Right lobe of liver (tissue), 6 donors: Measurements from ENCODE around the gene MEAK7. TPM values are rescaled to one million over a fixed set of nuclear protein-coding genes. Genes with fewer than 3 reads are reported as not detected.
A peak's percentile ranks its signal among the peaks of the same experiment; 100 is the strongest.
"Not testable (repeated sequence)": the region's sequence is repeated elsewhere in the genome, so short reads cannot be mapped to it uniquely, and the experiment has no call there.

Source experiments
- ATAC-seq, 4 donors: fragments of 200-7000 bp; cut with Tn5 transposase; one replicate each; pipeline ENCODE4 v1.9.1; 2020; ENCODE audit warnings: mild to moderate bottlenecking in 4 of 4, moderate library complexity in 4 of 4
- DNase-seq, 3 donors: peaks; one replicate each; pipeline ENCODE4 v3.0.0-alpha.2; 2020
- H3K27ac ChIP-seq, 3 donors: fragments of 200-600 bp; one replicate each; pipeline ENCODE4 v1.8.0; 2022
- H3K27me3 ChIP-seq, 2 donors: fragments of 200-600 bp; one replicate each; pipeline ENCODE4 v1.8.0; 2022
- H3K36me3 ChIP-seq, 4 donors: fragments of 200-600 bp; sonication (generic) in 1 of 4; one replicate each; pipeline versions ENCODE4 v1.5.1 to v1.8.0; 2017 to 2022; ENCODE audit warnings: control low read depth in 1 of 4
- H3K4me1 ChIP-seq, 4 donors: fragments of 200-600 bp; sonication (generic) in 1 of 4; one replicate each; pipeline versions ENCODE4 v1.5.1 to v1.8.0; 2017 to 2022; ENCODE audit warnings: control low read depth in 1 of 4
- H3K4me3 ChIP-seq, 3 donors: fragments of 200-600 bp; one replicate each; pipeline ENCODE4 v1.8.0; 2022
- H3K9me3 ChIP-seq, 4 donors: fragments of 200-600 bp; sonication (generic) in 1 of 4; one replicate each; pipeline versions ENCODE4 v1.5.1 to v1.8.0; 2017 to 2022; ENCODE audit warnings: control low read depth in 1 of 4
- CTCF ChIP-seq, 4 donors: fragments of 200-600 bp in 3 of 4; fragments of 450-650 bp in 1 of 4; IDR thresholded peaks; one replicate each; pipeline versions ENCODE4 v1.5.1 to v1.8.0; 2016 to 2022; ENCODE audit warnings: antibody characterized with exemption in 4 of 4, mild to moderate bottlenecking in 2 of 4
- POLR2A ChIP-seq: fragments of 450-650 bp; IDR thresholded peaks from one replicate; pipeline ENCODE4 v1.6.1; 2017; ENCODE audit warnings: antibody characterized with exemption, mild to moderate bottlenecking
- WGBS: methylation state at CpG from one replicate; pipeline ENCODE4 v1.1.6; 2018; ENCODE audit warnings: low coverage, low lambda C conversion rate; ENCODE audit not compliant: insufficient coverage; ENCODE audit errors: missing lambda C conversion rate; 5-methylcytosine and 5-hydroxymethylcytosine counted together
- intact Hi-C, 2 donors: fragments of 100-400 bp; cut with DNase I; formaldehyde crosslinking; loops; one replicate each; pipeline versions ENCODE4 v1.11.2 to v1.14.1; 2022
- total RNA-seq, 6 experiments: library from RNA; depleted of rRNA in 2 of 6; stranded (reverse); fragments of >200 nt in 2 of 6; fragmentation: NEBNext Ultra II Directional in 3 of 6; extraction: Animal tissue kit (Norgen Biotek cat#: 25700) in 3 of 6; gene quantifications; one replicate each; pipeline versions ENCODE4 v1.1.0 to v1.2.4, GENCODE V29; 2016 to 2023
- donor health status: DM: no; HTN: yes; CAD: no.
- donor health status: DM: no; HTN: no; CAD: no.
- donor health status: DM: no; HTN: no; CAD: no.
- donor health status: DM: no; HTN: yes; CAD: no.
- donor health status: DM: no; HTN: yes; CAD: no.

The MEAK7 gene
- total RNA-seq, 6 experiments from 2014 or later = 2.9 to 5.2 (median 3.4) TPM

DNA sequence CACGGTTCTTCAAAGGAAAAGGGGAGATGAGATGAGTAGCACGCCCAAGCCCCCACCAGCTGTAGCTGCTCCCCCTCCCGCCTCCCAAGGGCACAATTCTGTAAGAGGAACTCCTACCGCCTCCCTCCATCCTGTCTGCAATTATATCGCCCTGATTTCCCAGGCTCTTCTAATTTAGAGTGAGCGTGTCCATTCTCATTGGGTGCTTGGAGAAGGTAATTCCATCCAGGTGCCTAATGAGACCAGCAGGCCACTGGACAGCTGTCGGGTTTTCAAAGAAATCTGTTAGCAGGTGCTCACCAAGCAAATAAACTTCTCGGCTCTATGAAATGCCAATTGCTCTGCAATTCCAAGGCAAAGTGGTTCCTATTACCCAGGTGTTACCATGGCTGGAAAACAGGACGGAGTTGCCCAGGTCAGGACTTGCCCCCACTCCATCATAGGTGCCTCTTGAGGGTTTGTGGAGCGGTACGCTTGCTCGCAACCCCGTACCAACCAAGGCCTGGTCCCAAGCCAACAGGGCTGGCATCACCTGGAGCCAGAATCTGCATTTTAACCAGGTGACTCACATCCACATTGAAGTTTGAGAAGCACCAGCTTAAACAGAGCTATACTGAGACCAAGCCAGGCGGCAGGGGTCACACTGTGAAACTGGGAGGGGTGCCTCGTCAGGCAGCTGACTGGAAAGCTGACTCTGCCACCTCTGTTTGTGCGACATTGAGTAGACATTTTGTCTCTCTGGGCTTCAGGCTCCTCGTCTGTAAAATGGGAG is 16.5 kb upstream of the MEAK7 start:
- H3K36me3 ChIP-seq = no peaks in the 10 kb centered on the region
- no peak for ATAC-seq
- no peak overlapping the region for H3K4me3 ChIP-seq
- intact Hi-C loops = loop anchor here in 1 of 2 donors (5.0 kb wide), 1 partner anchor 91 kb away; no protein-coding TSS in a partner anchor
- DNase-seq = no peak
- H3K4me1 ChIP-seq = no peaks in the 10 kb centered on the region
- no peaks in the 10 kb centered on the region for H3K27me3 ChIP-seq
- no peak for TF ChIP-seq CTCF (IDR thresholded peaks at IDR 0.05)
- no peak for TF ChIP-seq POLR2A
- WGBS = 49% methylated on average over 8 of the region's 17 CpGs
- no peaks in the 10 kb centered on the region for H3K9me3 ChIP-seq
- H3K27ac ChIP-seq = no peak overlapping the region

DNA sequence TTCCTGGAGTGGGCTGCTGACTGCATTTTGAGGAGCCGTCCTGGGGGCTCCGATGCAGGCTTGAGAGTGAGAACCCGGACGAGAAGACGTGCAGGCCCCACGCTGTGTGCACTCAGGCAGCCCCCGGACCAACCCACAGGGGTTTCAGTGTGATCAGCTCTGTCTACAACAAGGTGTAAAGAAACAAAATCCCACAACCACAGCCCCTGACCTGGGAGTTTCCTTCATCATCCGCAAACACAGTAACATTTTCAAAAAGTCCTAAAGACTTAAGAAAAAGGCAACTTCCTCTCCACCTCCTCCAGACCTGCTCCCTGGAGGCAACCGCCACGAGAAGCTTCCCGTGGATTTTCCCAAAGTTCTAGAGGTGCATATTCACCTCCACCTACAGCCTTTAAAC is 15.4 kb upstream of the MEAK7 start:
- H3K27ac ChIP-seq = no peak overlapping the region
- TF ChIP-seq CTCF (IDR thresholded peaks at IDR 0.05) (no peak), POLR2A (no peak)
- no peaks in the 10 kb centered on the region for H3K9me3 ChIP-seq
- H3K4me3 ChIP-seq = no peak overlapping the region
- DNase-seq (no peak), ATAC-seq (no peak)
- H3K36me3 ChIP-seq = no peaks in the 10 kb centered on the region
- H3K4me1 ChIP-seq = no peaks in the 10 kb centered on the region
- H3K27me3 ChIP-seq = no peaks in the 10 kb centered on the region
- intact Hi-C loops = loop anchor here in 1 of 2 donors (5.0 to 10.0 kb wide), 2 partner anchors 92 to 205 kb away; no protein-coding TSS in a partner anchor
- 41% methylated on average over 4 of the region's 11 CpGs for WGBS

DNA sequence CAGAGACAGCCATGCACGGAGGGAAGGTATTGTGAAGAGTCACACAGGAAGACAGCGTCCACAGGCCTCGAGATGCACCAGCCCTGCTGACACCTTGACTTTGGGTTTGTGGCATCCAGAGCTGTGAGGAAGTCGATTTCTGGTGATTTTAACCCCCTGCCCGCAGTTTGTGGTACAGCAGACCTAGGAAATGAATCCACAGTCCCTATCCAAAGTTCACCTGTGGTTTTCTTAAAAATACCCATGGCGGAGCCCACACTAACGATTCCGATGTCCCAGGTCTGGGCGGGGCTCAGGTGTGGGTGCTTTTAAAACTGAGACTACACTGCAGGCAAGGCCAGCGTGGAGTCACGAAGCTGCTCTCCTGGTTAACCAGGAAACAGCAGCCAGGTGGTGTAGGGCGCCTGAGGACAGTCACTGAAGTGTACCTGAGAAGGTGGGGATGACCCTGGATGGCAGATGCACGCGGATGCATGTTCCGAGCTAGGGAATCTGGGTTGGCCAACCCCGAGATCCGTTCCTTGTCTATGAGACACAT is 14.4 kb upstream of the MEAK7 start:
- no peaks in the 10 kb centered on the region for H3K27me3 ChIP-seq
- H3K27ac ChIP-seq = no peak overlapping the region
- ATAC-seq (peak in 3 of 4 donors; percentile 8 to 19 (median 15)), DNase-seq (peak in 1 of 3 donors; percentile 34)
- H3K4me1 ChIP-seq = no peaks in the 10 kb centered on the region
- intact Hi-C loops = loop anchor here in 1 of 2 donors (10.0 kb wide), 1 partner anchor 206 kb away; no protein-coding TSS in a partner anchor
- no peaks in the 10 kb centered on the region for H3K36me3 ChIP-seq
- WGBS = 75% methylated on average over 8 of the region's 17 CpGs
- no peak for TF ChIP-seq POLR2A
- H3K4me3 ChIP-seq = no peak overlapping the region
- H3K9me3 ChIP-seq = no peaks in the 10 kb centered on the region

DNA sequence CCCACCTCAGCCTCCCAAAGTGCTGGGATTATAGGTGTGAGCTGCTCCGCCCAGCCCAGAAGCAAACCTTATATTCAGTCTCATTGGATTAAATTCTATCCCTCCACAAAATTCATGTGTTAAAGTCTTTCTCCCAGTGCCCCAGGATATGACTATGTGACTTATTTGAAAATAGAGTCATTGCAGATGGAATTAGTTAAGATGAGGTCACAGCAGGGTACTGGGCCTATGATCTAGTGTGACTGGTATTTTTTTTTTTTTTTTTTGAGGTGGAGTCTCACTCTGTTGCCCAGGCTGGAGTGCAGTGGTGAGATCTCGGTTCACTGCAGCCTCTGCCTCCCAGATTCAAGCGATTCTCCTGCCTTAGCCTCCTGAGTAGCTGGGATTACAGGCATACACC is 13.8 kb upstream of the MEAK7 start:
- H3K36me3 ChIP-seq, H3K4me3 ChIP-seq, H3K9me3 ChIP-seq, H3K27me3 ChIP-seq, H3K4me1 ChIP-seq, H3K27ac ChIP-seq, ATAC-seq: not testable (repeated sequence)
- intact Hi-C loops = loop anchor here in 1 of 2 donors (10.0 kb wide), 1 partner anchor 207 kb away; no protein-coding TSS in a partner anchor
- DNase-seq = peak in 1 of 3 donors; percentile 11
- 86% methylated on average over 3 of the region's 3 CpGs for WGBS

- H3K27me3 ChIP-seq = no peaks in the 10 kb centered on the region
- WGBS = 80% methylated on average over 6 of the region's 12 CpGs
- H3K9me3 ChIP-seq = no peaks in the 10 kb centered on the region
- intact Hi-C loops = loop anchor here in 1 of 2 donors (10.0 kb wide), 1 partner anchor 207 kb away; no protein-coding TSS in a partner anchor
- no peak for TF ChIP-seq POLR2A
- TF ChIP-seq CTCF (IDR thresholded peaks at IDR 0.05) = no peak
- ATAC-seq (no peak), DNase-seq (peak in 1 of 3 donors; percentile 5)
- H3K4me1 ChIP-seq = no peaks in the 10 kb centered on the region
- no peak overlapping the region for H3K27ac ChIP-seq
- no peaks in the 10 kb centered on the region for H3K36me3 ChIP-seq
- H3K4me3 ChIP-seq = no peak overlapping the region
These were observed 12.9 kb upstream of the MEAK7 start for GRCh38 chr16:84517366-84517765.
